Suprapubic skin (tissue), 4 donors: ENCODE measurements around the gene RUNX1. TPM values are rescaled to one million over a fixed set of nuclear protein-coding genes. Genes with fewer than 3 reads are reported as not detected.

Source experiments
- DNase-seq, 2 donors: peaks; one replicate each; pipeline ENCODE4 v3.0.0-alpha.2; 2019; ENCODE audit warnings: low spot score in 2 of 2
- H3K27ac ChIP-seq: fragments of 200-600 bp; sonication (generic); one replicate; pipeline ENCODE4 v1.5.1; 2019
- H3K27me3 ChIP-seq: fragments of 200-600 bp; sonication (generic); one replicate; pipeline ENCODE4 v1.5.1; 2019
- H3K36me3 ChIP-seq: fragments of 200-600 bp; sonication (generic); one replicate; pipeline ENCODE4 v1.5.1; 2019
- H3K4me1 ChIP-seq: fragments of 200-600 bp; sonication (generic); one replicate; pipeline ENCODE4 v1.5.1; 2019
- H3K4me3 ChIP-seq: fragments of 200-600 bp; sonication (generic); one replicate; pipeline ENCODE4 v1.5.1; 2019; ENCODE audit warnings: mild to moderate bottlenecking
- H3K9me3 ChIP-seq: fragments of 200-600 bp; sonication (generic); one replicate; pipeline ENCODE4 v1.5.1; 2019
- EP300 ChIP-seq: sonication (generic); formaldehyde crosslinking; IDR thresholded peaks from one replicate; pipeline ENCODE4 v1.6.1; 2017; ENCODE audit warnings: antibody characterized with exemption
- POLR2A ChIP-seq, 2 donors: fragments of 450-650 bp; IDR thresholded peaks; one replicate each; pipeline ENCODE4 v1.6.1; 2017; ENCODE audit warnings: antibody characterized with exemption in 2 of 2, mild to moderate bottlenecking in 2 of 2, moderate library complexity in 2 of 2
- POLR2AphosphoS5 ChIP-seq, 3 donors: sonication (generic); formaldehyde crosslinking; IDR thresholded peaks; one replicate each; pipeline ENCODE4 v1.6.1; 2017; ENCODE audit warnings: antibody characterized with exemption in 3 of 3
- WGBS: methylation state at CpG from one replicate; pipeline ENCODE4 v1.1.5; 2018; 5-methylcytosine and 5-hydroxymethylcytosine counted together
- total RNA-seq, 4 donors: library from RNA; depleted of rRNA; stranded (reverse); fragments of >200 nt; gene quantifications; one replicate each; pipeline ENCODE4 v1.1.0, GENCODE V29; 2016
- TF ChIP-seq, protein P1 (sequence below), 2 donors: fragments of 200-600 bp in 1 of 2; fragments of 450-650 bp in 1 of 2; sonication (generic) in 1 of 2; IDR thresholded peaks; one replicate each; pipeline ENCODE4 v1.5.1; 2016 to 2019; ENCODE audit warnings: antibody characterized with exemption in 2 of 2, mild to moderate bottlenecking in 1 of 2, moderate library complexity in 1 of 2

RUNX1 gene
- total RNA-seq, 4 donors from 2014 or later = 15.4 to 26.7 (median 20.5) TPM

DNA sequence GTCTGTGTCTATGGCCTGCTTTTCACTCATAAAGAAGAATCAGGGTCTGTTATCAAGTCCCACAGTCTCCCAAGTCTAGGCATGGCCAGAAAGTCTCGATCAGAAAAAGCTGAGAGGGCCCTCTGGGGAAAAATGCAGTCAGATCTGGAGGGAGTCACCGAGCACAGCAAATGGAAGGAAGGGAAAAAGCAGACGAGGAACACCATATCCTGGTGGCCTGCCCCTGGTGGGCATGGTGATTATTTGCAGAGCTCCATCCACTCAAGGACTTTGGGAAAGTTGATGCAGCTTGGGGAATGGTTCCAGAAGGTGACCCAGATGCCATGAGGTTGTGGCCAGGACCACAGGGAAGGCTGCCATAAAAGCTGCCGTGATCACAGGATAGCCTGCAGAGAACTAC is 191.2 kb downstream of the RUNX1 start:
- peaks cover 51% of the 10 kb centered on the region for H3K36me3 ChIP-seq
- H3K27me3 ChIP-seq = no peaks in the 10 kb centered on the region
- H3K4me3 ChIP-seq = no peak overlapping the region
- no peak for DNase-seq
- H3K9me3 ChIP-seq = no peaks in the 10 kb centered on the region
- H3K4me1 ChIP-seq = peaks cover 8% of the 10 kb centered on the region
- peak overlapping the region; percentile 2 for H3K27ac ChIP-seq
- TF ChIP-seq, protein P1, sequence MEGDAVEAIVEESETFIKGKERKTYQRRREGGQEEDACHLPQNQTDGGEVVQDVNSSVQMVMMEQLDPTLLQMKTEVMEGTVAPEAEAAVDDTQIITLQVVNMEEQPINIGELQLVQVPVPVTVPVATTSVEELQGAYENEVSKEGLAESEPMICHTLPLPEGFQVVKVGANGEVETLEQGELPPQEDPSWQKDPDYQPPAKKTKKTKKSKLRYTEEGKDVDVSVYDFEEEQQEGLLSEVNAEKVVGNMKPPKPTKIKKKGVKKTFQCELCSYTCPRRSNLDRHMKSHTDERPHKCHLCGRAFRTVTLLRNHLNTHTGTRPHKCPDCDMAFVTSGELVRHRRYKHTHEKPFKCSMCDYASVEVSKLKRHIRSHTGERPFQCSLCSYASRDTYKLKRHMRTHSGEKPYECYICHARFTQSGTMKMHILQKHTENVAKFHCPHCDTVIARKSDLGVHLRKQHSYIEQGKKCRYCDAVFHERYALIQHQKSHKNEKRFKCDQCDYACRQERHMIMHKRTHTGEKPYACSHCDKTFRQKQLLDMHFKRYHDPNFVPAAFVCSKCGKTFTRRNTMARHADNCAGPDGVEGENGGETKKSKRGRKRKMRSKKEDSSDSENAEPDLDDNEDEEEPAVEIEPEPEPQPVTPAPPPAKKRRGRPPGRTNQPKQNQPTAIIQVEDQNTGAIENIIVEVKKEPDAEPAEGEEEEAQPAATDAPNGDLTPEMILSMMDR (IDR thresholded peaks at IDR 0.05) = no peak
- TF ChIP-seq EP300 (no peak), POLR2A (IDR thresholded peaks at IDR 0.05) (no peak), POLR2AphosphoS5 (IDR thresholded peaks at IDR 0.05) (no peak)
- 75% methylated on average over 4 of the region's 4 CpGs for WGBS

DNA sequence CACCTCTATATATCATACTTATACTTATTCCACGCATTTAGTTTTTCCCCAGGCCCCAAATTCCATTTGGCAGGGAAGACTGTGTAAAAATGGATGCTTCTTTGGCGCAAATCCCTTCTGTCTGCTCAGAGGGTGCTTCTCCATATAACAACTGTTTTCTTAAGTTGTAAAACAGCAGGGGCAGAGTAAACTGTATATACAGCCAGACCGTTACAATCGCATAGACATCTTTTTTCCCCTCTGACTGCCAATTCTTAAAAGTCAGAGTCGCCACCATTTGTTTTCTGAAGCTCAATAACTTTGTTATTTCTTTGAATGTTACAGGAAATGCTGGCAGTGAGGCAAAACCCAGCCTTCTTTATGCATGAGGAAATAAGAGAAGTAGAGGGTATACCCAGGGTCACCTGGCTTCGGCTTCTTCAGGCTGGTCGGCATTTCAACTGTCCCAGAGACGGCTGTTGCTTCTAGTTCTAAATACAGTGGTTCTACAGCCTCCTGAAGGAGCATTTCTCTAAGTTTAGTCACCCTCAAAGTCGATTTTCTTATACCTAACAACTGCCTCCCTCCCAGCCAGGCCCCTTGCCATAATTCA is 191.9 kb downstream of the RUNX1 start:
- TF ChIP-seq EP300 = no peak
- TF ChIP-seq, protein P1 (IDR thresholded peaks at IDR 0.05) = no peak
- no peak for TF ChIP-seq POLR2AphosphoS5 (IDR thresholded peaks at IDR 0.05)
- TF ChIP-seq POLR2A (IDR thresholded peaks at IDR 0.05) = no peak
- peak in 1 of 2 donors; percentile 52 for DNase-seq
- Histone ChIP-seq H3K27ac (peak overlapping the region; percentile 2), H3K27me3 (no peaks in the 10 kb centered on the region), H3K9me3 (no peaks in the 10 kb centered on the region), H3K36me3 (peaks cover 55% of the 10 kb centered on the region), H3K4me3 (no peak overlapping the region), H3K4me1 (peaks cover 8% of the 10 kb centered on the region)
- WGBS = 75% methylated on average over 9 of the region's 9 CpGs

DNA sequence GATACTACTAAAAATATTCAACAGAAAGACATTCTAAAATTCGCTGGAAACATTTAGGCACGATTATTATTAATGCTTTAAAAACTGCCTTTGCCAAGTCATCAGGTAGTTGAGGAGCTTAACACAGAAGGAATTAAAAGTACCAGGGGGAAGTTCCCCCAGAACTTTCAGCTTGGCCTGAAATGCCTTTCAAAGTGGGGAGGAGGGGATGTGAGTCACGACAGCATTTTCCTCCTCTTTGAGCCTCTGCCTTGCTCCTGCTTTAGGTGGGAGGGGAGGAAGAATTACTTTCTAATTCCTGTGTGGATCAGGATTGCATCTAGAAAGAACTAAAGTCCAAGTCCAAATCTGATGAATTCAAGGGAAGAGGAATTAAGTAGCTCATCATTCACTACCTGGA is 196.7 kb downstream of the RUNX1 start:
- no peak overlapping the region for H3K27ac ChIP-seq
- peaks cover 54% of the 10 kb centered on the region for H3K36me3 ChIP-seq

DNA sequence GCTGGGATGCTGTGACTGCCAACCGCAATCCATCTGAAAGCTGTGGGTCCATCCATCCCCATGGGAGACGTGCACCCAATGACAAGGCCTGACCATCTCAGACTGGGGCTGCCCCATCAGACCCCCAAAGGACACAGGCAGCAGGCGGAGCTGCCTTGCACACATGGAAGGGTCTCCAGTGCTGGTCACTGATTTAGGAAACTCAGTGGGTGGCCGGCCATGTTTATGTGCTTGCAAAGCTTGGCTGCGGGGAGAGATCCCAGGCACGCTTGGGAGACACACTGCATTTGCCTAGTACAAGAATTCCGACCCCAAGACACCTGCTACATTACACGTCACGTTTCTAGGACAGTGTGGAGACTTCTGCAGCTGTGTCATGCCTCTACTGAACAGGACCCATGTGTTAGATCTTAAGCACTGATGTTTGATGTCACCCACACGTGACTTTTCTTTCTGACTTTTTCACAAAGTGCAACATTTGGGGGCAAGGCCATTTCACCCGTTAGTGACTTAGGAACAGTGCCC is 198.9 kb downstream of the RUNX1 start:
- H3K36me3 ChIP-seq = peaks cover 37% of the 10 kb centered on the region
- no peak overlapping the region for H3K4me3 ChIP-seq
- peaks cover 28% of the 10 kb centered on the region for H3K4me1 ChIP-seq
- H3K9me3 ChIP-seq = no peaks in the 10 kb centered on the region
- TF ChIP-seq POLR2AphosphoS5 (IDR thresholded peaks at IDR 0.05) (no peak), EP300 (no peak), POLR2A (IDR thresholded peaks at IDR 0.05) (no peak)
- TF ChIP-seq, protein P1 (IDR thresholded peaks at IDR 0.05) = no peak
- WGBS = 82% methylated on average over 11 of the region's 11 CpGs
- peak in 1 of 2 donors; percentile 73 for DNase-seq
- no peak overlapping the region for H3K27ac ChIP-seq
- no peaks in the 10 kb centered on the region for H3K27me3 ChIP-seq

More for the DNA sequence above, 196.7 kb downstream of the RUNX1 start:
- Histone ChIP-seq H3K9me3 (no peaks in the 10 kb centered on the region), H3K4me1 (peaks cover 6% of the 10 kb centered on the region), H3K4me3 (no peak overlapping the region), H3K27me3 (no peaks in the 10 kb centered on the region)
- 76% methylated on average over 3 of the region's 3 CpGs for WGBS
- TF ChIP-seq POLR2A (IDR thresholded peaks at IDR 0.05) (no peak), POLR2AphosphoS5 (IDR thresholded peaks at IDR 0.05) (no peak), EP300 (no peak)
- TF ChIP-seq, protein P1 (IDR thresholded peaks at IDR 0.05) = no peak
- DNase-seq = no peak

DNA sequence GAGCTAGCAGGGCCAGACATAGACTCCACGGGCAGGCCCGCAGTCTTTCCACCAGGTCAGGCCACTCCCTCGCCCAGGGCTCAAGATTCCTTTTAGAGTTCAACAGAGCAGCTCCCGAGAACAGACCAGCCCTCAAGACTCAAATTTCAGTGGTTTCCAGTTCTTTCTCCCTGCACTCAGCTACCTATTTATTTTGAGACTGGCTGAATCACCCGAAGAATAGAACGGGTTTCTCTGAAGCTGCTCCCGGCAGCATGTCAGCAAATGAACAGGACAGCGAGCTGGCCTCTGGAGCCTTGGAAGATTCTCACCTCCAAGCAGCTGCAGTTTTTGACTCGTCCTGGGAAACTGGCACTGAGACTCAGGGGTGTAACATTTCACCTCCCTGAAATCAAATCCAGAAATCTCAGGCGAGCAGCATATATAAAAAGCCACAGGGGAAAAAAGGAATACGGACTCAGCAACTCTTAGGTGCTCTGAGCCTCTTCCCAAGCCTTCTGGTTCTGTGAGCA is 202.4 kb downstream of the RUNX1 start:
- H3K36me3 ChIP-seq = peaks cover 27% of the 10 kb centered on the region
- H3K27me3 ChIP-seq = no peaks in the 10 kb centered on the region
- DNase-seq = peak in 1 of 2 donors; percentile 69
- H3K27ac ChIP-seq = peak overlapping the region; percentile 74
- peaks cover 54% of the 10 kb centered on the region for H3K4me1 ChIP-seq
- TF ChIP-seq POLR2A (IDR thresholded peaks at IDR 0.05) = no peak
- TF ChIP-seq, protein P1 (IDR thresholded peaks at IDR 0.05) = no peak
- TF ChIP-seq POLR2AphosphoS5 (IDR thresholded peaks at IDR 0.05) = no peak
- no peak for TF ChIP-seq EP300
- no peaks in the 10 kb centered on the region for H3K9me3 ChIP-seq
- no peak overlapping the region for H3K4me3 ChIP-seq
- 30% methylated on average over 11 of the region's 11 CpGs for WGBS
